ENCODE results near the gene COL11A1. TPM values are rescaled to one million over a fixed set of nuclear protein-coding genes. Genes with fewer than 3 reads are reported as not detected.
"Not testable (repeated sequence)": the region's sequence is repeated elsewhere in the genome, so short reads cannot be mapped to it uniquely, and the experiment has no call there.

The COL11A1 gene
- total RNA-seq, 4 donors from 2014 or later = 0.34 to 3.7 (median 1.8) TPM

DNA sequence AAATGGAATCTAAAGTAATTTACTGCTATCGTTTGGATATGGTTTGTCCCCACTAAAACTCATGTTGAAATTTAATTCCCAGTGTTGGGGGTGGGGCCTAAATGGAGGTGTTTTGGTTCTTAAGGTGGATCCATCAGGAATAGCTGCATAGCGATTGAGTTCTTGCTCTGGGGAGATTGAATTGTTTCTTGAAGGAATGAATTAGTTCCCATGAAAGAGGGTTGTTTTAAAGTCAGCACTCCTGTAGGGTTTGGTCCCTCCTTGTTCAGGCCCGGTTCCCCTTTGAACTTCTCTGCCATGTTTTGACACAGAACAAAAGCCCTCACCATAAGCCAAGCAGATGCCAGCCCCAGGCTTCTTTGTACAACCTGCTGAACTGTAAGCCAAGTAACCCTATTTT is 170.9 kb downstream of the COL11A1 start:
- 34 to 38% methylated on average over 3 of the region's 3 CpGs for WGBS, 2 donors

DNA sequence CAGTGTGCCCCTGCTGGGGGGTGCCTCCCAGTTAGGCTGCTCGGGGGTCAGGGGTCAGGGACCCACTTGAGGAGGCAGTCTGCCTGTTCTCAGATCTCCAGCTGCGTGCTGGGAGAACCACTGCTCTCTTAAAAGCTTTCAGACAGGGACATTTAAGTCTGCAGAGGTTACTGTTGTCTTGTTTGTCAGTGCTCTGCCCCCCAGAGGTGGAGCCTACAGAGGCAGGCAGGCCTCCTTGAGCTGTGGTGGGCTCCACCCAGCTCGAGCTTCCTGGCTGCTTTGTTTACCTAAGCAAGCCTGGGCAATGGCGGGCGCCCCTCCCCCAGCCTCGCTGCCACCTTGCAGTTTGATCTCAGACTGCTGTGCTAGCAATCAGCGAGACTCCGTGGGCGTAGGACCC is 175.0 kb downstream of the COL11A1 start:
- WGBS, 2 donors = 83 to 87% methylated on average over 7 to 8 of the region's 9 CpGs

More for the DNA sequence above, 170.9 kb downstream of the COL11A1 start:
- no peak overlapping the region for H3K4me3 ChIP-seq (ENCODE audit: low read depth, poor library complexity, severe bottlenecking)
- intact Hi-C loops (cut with DNase I; ENCODE audit: low total_unique reads) = no loop called here
- TF ChIP-seq POLR2A (IDR thresholded peaks at IDR 0.05) = no peak
- TF ChIP-seq, protein P1, sequence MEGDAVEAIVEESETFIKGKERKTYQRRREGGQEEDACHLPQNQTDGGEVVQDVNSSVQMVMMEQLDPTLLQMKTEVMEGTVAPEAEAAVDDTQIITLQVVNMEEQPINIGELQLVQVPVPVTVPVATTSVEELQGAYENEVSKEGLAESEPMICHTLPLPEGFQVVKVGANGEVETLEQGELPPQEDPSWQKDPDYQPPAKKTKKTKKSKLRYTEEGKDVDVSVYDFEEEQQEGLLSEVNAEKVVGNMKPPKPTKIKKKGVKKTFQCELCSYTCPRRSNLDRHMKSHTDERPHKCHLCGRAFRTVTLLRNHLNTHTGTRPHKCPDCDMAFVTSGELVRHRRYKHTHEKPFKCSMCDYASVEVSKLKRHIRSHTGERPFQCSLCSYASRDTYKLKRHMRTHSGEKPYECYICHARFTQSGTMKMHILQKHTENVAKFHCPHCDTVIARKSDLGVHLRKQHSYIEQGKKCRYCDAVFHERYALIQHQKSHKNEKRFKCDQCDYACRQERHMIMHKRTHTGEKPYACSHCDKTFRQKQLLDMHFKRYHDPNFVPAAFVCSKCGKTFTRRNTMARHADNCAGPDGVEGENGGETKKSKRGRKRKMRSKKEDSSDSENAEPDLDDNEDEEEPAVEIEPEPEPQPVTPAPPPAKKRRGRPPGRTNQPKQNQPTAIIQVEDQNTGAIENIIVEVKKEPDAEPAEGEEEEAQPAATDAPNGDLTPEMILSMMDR (IDR thresholded peaks at IDR 0.05) = no peak
- DNase-seq (ENCODE audit: low spot score in 2 of 2) = no peak

DNA sequence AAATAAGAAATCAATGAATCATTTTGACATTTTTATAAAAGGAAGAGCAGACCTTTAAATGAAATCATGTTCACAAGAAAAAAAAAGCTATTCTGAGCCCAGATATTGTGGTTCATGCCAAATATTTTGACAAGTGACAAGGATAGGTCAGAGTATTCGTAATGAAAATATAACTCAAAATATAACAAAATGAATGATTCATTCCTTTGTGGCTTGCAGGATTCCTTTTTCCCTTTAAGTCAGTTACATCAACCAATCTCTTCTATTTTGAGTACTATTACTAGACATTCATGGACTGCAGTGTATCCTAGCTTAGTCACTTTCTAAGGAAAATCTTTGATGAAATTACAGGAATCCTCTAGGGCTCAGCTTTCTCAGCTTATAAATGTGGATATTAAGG is 188.7 kb downstream of the COL11A1 start:
- TF ChIP-seq, protein P1 (IDR thresholded peaks at IDR 0.05) = no peak
- TF ChIP-seq POLR2A (IDR thresholded peaks at IDR 0.05) = no peak
- 0 to 16% methylated on average over 1 of the region's 1 CpG for WGBS, 2 donors
- intact Hi-C loops (cut with DNase I; ENCODE audit: low total_unique reads) = no loop called here
- no peak overlapping the region for H3K4me3 ChIP-seq (ENCODE audit: low read depth, poor library complexity, severe bottlenecking)
- no peak for DNase-seq (ENCODE audit: low spot score in 2 of 2)

More for the DNA sequence above, 175.0 kb downstream of the COL11A1 start:
- DNase-seq (ENCODE audit: low spot score in 2 of 2); intact Hi-C loops (cut with DNase I; ENCODE audit: low total_unique reads); H3K4me3 ChIP-seq (ENCODE audit: low read depth, poor library complexity, severe bottlenecking): not testable (repeated sequence)

DNA sequence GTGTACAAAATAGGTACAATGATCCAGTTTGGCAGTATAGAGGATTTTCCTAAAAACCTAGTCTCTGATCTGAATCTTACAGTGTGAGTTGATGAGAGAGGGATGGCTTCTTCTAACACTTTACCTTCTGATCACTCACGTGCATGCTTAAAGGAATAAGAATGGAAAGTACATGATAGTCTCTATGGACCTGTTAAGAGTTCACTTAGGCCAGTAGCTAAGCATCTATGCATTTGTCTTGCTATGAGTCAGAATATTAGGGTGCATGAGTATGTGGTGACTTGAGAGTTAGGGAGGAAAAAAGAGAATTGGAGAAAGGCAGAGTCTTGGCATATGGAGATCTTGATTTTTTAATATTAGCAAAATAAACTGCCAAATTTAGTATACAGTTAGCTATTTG is 206.3 kb downstream of the COL11A1 start:
- TF ChIP-seq, protein P1 (IDR thresholded peaks at IDR 0.05) = no peak
- no peak for TF ChIP-seq POLR2A (IDR thresholded peaks at IDR 0.05)
- WGBS, 2 donors = 68 to 73% methylated on average over 1 of the region's 1 CpG
- intact Hi-C loops (cut with DNase I; ENCODE audit: low total_unique reads) = no loop called here
- no peak overlapping the region for H3K4me3 ChIP-seq (ENCODE audit: low read depth, poor library complexity, severe bottlenecking)
- DNase-seq (ENCODE audit: low spot score in 2 of 2) = no peak

DNA sequence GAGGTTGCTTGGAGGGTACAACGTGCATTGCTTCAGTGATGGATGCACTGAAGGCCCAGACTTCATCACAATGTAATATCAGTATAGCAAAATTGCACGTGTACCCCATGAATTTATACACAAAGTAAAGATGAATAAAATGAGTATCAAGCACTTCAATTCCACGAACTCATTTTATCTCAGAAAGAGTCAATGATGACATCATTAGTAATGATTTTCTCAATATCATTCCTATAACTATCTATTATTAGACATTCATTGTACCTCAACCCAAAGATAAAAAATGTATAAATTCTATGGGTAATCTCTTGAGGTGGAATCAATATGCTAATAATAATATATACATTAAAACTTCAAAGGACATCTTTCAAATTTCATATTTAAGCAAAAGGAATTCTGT is 208.4 kb downstream of the COL11A1 start:
- DNase-seq (ENCODE audit: low spot score in 2 of 2) = no peak
- TF ChIP-seq POLR2A (IDR thresholded peaks at IDR 0.05) = no peak
- TF ChIP-seq, protein P1 (IDR thresholded peaks at IDR 0.05) = no peak
- WGBS, 2 donors = 65 to 81% methylated on average over 3 of the region's 3 CpGs
- no peak overlapping the region for H3K4me3 ChIP-seq (ENCODE audit: low read depth, poor library complexity, severe bottlenecking)
- intact Hi-C loops (cut with DNase I; ENCODE audit: low total_unique reads) = no loop called here

DNA sequence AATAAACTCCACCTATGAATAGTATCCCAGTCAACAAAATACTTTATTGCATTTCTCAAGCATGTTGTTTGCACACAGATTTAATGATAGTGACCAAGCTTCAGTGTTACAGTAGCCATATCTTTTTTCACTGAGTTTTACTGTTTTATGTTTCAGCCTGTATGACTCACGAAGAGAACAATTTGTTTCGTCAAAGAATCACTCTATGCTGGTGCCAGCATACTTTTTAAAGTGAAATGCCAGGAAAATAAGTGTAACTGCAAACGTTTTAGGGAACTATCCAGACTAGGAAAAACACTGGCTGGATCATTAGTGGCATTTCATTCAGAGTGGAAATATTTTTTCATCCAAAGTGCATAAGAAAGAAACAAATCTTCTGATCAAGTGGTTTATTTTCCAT is 210.8 kb downstream of the COL11A1 start:
- WGBS, 2 donors = 9 to 24% methylated on average over 3 of the region's 3 CpGs
- no peak for DNase-seq (ENCODE audit: low spot score in 2 of 2)
- no peak overlapping the region for H3K4me3 ChIP-seq (ENCODE audit: low read depth, poor library complexity, severe bottlenecking)
- TF ChIP-seq POLR2A (IDR thresholded peaks at IDR 0.05) = no peak
- TF ChIP-seq, protein P1 (IDR thresholded peaks at IDR 0.05) = no peak
- intact Hi-C loops (cut with DNase I; ENCODE audit: low total_unique reads) = no loop called here
